ENCODE data around the gene C10orf88.
"Not testable (repeated sequence)": the region's sequence is repeated elsewhere in the genome, so short reads cannot be mapped to it uniquely, and the experiment has no call there.

Gene C10orf88

DNA sequence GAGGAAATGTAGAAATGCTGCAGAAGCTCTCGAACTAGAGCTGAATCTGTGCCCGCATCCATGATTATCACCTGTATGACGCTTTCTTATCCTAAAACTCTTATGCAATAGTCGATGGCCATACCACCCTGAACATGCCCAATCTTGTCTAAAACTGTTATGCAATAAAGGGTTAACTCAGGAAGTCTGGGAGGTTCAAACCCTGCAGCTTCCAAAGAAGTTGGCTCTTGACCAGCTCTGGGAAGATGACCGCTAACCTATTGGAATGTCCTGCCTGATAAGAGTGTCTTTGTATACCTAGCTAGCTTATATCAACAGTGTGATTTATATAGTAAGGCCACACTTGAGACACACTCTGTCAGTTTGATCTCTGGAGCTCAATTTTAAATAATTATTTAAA is 3.4 kb upstream of the C10orf88 start:
- no peak for DNase-seq

DNA sequence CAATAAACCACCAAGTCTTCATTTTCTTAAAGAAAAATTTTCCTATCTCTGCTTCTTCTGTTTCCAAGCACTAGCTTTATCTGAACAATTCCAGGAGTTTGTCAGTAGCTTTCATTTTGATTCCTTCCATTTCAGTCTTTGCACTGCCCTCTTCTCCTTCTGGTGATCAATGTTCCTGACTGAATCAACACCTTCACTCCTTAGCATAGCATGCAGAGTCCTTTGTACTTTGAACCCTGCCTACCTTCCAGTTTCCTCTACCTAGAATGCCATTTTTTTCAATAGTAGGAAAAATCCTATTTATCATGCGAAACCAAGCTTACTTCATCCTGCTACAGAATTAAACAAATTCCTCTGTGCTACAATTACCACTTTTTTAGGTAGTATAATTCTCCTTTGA is 1.9 kb upstream of the C10orf88 start:
- no peak for DNase-seq

DNA sequence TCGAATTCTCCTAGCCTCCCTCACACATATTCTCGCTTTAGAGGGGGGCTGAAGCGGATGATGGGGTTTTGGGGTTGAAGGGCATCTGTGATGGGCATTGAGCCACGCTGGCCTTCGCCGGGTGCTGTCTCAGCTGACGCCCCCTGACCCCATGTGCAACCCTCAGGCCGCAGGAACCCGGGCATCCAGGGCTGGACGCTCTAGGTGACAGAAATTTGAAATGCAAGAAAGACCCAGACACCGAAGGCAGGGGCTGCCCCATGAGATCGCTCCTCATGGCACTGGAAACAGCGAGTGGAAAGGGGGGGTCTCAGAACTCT is 664 bp upstream of the C10orf88 start:
- DNase-seq, result no peak

DNA sequence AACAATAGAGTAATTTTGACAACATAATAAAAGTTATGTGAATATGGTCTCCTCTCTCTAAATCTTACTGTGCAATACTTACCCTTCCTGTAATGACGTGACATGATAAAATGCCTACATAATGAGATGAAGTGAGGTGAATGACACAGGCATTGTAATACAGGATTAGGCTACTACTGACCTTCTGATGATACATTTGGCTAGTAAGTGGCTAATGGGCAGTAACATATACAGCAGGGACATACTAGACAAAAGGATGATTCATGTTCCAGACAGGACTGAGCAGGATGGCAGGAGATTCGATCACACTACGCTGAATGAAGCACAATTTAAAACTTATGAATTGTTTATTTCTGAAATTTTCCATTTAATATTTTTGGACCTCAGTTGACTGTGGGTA is 4.7 kb downstream of the C10orf88 start:
- no peak for DNase-seq

DNA sequence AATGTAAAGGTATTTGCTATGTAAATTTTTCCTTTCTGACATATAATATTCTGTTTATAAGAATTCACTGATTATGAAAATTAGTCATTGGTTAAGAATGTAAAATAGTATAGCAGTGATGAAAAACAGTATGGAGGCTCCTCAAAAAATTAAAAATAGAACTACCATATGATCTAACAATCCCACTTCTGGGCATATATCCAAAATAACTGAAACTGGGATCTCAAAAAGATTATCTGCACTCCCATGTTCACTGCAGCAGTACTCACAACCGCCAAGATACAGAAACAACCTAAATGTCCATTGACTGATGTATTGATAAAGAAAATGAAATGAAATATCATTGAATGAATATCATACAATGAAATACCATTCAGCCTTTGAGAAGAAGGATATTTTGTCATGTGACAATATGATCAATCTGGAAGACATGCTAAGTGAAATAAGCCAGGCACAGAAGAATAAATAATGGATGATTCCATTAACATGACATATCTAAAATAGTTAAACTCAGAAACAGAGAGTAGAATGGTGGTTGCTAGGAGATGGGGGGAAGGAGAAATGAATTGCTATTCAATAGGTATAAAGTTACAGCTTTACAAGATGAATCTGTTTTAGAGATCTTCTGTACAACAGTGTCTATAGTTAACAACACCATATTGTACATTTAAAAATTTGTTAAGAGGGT is 14.0 kb downstream of the C10orf88 start:
- no peak for DNase-seq

DNA sequence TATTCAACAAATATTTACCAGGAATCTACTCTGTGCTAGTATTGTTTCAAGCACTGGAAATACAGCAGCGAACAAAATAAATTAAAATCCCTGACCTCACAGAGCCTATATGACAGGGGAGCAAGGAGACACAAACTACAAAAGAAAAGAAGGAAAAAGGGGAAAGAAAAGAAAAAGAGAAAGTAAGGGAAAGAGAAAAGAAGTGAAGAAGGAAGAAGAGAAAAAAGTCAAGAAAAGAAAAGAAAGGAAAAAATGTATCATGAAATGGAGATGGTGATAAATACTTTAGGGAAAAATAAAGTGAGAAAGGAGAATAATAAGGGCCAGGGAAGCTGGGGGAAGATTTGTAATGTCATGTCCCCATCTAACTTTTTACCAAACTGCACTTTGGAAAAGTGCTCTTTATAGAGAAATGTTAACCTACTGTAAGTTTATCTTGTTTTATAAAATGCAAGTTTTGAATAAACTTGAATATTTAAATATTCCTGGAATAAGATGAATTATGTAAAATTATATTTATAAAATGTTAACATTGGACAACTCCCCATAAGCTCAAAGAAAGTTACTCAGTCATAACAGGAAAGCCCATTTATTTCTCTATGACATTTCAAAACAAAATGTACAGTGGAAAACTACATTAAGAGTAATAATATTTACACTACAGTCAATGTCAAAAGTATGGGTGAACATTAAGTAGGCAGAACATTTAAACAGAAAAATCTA is 14.7 kb downstream of the C10orf88 start:
- no peak for DNase-seq

DNA sequence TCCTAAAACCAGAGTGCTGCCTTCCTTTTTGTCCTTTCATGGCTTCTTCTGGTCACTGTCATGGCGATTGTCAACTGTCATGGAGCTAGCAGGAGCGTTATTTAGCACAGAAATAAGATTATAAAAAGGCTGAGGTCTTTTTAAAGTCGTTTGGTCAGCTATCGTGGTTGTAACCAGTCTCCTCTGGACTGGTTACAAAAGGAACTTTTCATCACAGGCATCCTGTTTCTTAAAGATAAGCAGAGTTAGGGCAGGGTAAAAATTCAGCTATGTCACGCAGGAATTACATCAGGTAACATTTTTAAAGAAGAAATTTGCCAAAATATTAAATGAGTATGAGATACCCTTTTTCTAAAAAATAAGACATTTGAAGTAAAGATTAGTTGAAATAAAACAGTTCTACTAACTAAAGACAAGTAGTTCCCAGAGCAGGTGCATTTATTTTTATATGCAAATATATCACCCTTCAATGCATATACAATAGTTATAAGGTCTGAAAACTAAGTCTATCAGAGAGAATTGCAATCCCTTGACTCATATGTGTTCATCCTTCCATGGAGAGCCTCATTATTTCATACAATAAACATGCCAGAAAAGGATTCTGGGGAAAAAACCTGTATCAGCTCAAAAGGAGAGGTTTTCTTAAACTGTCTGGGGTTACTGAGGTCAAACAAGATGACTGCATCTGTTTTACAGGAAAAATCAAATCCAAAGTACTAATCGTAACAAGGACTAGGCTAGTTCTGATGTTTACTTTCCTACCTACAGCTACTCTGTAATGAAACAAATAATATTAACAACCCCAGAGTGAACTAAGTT is 22.7 kb downstream of the C10orf88 start:
- no peak for DNase-seq

DNA sequence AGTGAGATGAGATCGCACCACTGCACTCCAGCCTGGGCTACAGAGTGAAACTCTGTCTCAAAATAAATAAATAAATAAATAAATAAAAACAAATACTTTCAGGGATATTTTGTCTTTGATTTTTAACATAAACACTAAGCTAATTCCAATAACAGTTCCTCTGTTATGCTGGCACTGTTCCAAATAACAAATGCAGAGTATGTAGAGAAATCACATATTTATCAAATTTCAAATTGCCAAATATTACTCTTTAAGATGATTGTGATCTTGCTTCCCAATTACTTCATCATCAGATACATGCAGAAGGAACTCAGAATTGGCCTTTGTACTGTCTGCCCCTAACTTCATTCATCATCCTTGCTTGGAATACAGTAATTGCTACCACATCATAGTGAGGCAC is 23.9 kb downstream of the C10orf88 start:
- no peak for DNase-seq

DNA sequence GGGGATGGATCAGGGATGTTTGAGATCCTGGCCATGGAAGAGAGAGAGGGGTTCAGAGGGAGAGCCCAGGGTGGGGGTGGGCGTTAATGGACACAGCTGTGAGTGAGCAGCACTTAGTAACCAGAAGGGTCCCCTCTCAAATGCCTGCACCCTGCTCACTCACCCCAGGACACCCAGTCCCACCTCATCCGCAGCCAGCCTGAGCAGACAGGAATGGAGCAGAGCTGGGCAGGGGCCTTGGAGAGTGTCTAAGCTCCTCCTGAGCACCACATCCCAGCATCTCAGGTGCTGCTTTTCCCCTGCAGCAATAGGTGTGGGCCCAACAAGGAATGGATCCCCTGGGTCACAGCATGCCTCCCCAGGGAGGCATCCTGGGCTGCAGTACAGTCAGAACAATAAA is 38.3 kb downstream of the C10orf88 start:
- DNase-seq, result no peak

DNA sequence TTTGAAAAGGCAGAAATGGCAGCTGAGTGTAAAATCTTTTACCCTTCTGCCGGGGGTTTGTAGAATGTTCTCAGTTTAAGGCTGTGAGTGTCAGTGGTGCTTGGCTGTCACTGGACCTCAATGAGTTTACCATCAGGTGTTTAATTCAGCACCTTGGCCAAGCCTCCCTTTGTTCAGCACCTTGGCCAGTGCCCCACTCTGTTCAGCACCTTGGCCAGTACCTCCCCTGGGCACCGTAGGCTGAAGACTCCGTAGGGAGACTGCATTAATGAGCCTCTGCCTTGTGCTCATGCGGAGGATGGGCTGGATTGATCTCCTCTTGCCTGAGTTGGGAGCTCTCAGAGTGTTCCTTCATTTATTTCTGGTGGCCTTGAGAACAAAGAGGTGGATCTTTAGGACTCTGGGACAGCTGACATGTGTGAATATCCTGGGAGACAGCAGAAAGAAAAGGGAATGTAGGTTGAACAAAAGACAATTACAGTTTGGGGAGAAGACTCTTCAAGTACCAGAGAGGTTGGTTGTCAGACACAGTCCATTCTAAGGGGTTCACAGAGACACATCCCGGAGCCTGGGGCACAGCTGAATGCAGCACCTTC is 42.0 kb downstream of the C10orf88 start:
- peak; percentile 42 to 44 for DNase-seq

DNA sequence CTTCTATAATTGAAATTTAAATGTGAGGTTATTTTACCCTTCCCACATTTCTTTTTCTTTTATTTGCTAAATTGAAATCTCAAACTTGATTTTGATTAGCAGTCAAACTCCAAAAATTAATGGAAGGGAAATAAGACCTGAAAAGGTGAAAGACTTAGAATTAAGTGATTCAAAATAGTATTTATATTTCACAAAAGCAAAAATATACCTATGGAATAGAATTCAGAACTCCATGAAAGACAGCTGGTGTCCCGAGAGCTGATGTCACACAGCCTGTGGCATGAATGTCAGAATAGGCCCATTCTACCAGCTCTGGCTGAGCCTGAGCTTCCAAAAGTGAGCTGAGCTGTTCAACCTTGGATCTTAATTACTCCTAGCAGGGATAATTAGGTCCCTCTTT is 43.7 kb downstream of the C10orf88 start, which contains the start of gene FAM24A:
TSS of gene FAM24A (plus strand) at position 301 of the 400 bp plus-strand sequence. CDS start 1,025 bp downstream, outside the sequence.
- no peak for DNase-seq

DNA sequence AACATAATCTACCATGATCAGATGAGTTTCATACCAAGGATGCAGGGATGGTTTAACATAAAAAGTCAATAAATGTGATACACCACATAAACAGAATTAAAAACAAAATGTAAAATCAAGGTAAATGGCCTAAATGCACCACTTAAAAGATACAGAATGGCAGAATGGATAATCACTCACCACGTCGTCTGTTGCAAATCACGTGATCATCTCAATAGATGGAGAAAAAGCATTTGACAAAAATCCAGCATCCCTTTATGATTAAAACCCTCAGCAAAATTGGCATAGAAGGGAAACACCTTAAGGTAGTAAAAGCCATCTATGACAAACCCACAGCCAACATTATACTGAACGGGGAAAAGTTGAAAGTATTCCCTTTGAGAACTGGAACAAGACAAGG is 50.2 kb downstream of the C10orf88 start:
- not testable (repeated sequence) for DNase-seq

DNA sequence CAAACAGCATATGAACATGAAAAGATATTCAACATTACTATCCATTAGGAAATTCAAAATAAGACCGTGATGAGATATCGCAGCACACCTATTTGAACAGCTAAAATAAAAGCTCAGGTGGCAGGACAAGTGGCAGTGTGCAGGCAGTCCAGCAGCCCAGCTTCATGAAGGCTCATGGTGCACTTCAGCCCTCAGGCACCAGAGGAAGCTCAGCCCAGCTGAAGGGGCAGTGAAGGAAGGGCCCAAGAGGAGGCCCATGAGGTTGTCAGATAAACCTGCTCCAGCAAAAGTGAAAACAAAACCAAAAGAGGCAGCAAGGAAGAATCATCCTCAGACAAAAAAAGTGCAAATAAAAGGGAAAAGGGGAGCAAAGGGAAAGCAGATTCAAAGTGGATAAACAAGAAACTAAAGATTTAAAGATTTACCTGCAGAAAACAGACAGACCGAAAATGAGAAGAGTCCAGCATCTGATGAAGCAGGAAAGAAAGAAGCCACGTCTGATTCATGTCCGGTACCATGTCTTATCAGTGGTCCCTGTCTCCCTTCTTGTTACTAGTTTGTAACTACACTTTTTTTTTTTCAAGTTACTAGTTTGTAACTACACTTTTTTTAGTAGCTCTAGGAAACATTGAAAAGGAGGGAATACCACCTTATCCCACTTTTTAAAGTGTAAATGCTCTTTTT is 59.6 kb downstream of the C10orf88 start:
- DNase-seq, result no peak

DNA sequence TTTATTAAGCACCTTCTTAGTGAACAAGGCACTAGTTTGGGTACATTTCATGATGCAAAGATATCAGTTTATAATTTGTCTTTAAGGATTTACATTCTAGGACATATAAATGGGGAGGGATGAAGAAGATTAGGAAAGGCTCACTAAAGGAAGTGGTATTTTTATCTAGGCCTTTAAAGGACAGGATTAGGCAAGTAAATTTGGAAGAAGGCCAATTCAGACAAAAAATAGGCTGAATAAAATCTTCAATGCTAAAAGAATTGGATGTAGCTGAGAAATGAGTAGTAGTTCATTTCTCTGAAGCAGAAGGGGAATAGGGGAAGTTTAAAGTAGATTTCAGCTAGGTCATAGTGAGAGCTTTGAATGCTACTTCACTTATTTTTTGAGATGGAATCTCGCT is 69.9 kb downstream of the C10orf88 start:
- DNase-seq, result no peak

DNA sequence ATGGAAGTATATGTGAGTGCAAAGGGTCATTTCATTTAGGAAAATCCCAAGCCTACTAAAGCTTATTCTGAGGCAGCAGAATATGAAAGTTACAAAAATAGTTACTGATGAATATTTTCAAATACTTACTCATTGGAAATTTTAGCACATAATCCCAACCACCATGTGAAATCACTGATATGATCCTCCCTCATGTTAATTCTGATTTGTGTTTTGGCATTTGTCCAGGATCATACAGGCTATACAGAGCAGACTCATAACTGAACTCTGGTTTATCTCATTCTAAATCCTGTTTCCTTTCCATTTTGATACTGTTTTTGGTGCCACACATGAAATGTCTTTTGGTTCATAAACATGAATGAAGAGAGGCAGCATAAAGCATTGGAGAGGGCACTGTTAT is 71.3 kb downstream of the C10orf88 start:
- DNase-seq, result no peak
